Memory B cell (primary cell): Measurements from ENCODE around the gene SAMM50.

ENCODE experiments used
- ATAC-seq: fragments of 150-1000 bp; cut with Tn5 transposase; 2 replicates; pipeline ENCODE4 v1.10.0; 2021; ENCODE audit warnings: low read depth, mild to moderate bottlenecking, moderate library complexity
- DNase-seq, 2 donors: peaks; one replicate each; pipeline ENCODE4 v3.0.0; 2022; ENCODE audit warnings: low spot score in 2 of 2
- H3K27ac Mint-ChIP-seq: one replicate; pipeline ENCODE4 v1.8.0; 2022; ENCODE audit warnings: mild to moderate bottlenecking, moderate library complexity, mixed read lengths
- H3K27me3 Mint-ChIP-seq: one replicate; pipeline ENCODE4 v1.8.0; 2022; ENCODE audit warnings: mixed read lengths
- H3K36me3 Mint-ChIP-seq: one replicate; pipeline ENCODE4 v1.8.0; 2022; ENCODE audit warnings: mild to moderate bottlenecking, mixed read lengths
- H3K4me1 Mint-ChIP-seq: one replicate; pipeline ENCODE4 v1.8.0; 2022; ENCODE audit warnings: mixed read lengths
- H3K4me3 Mint-ChIP-seq: one replicate; pipeline ENCODE4 v1.8.0; 2022; ENCODE audit warnings: mild to moderate bottlenecking, moderate library complexity, mixed read lengths
- H3K9me3 Mint-ChIP-seq: one replicate; pipeline ENCODE4 v1.8.0; 2022; ENCODE audit warnings: mixed read lengths

SAMM50 gene

GRCh38 chr22:43955040-43955882 lies at the start of gene SAMM50:
SAMM50 (plus strand) TSS chr22:43955442; CDS start chr22:43955578, 136 bp downstream.
- H3K36me3 Mint-ChIP-seq = peaks cover 4% of the 10 kb centered on the region
- ATAC-seq (peak; percentile 90), DNase-seq (peak; percentile 78 to 84)
- no peaks in the 10 kb centered on the region for H3K9me3 Mint-ChIP-seq
- peak within 1 kb of the TSS; percentile 84 for H3K27ac Mint-ChIP-seq
- H3K4me3 Mint-ChIP-seq = peak within 1 kb of the TSS; percentile 94
- H3K27me3 Mint-ChIP-seq = no peaks in the 10 kb centered on the region
- H3K4me1 Mint-ChIP-seq = peaks cover 24% of the 10 kb centered on the region

- ATAC-seq (no peak), DNase-seq (no peak)
- Mint-ChIP-seq H3K36me3 (no peaks in the 10 kb centered on the region), H3K4me1 (no peaks in the 10 kb centered on the region), H3K4me3 (no peak overlapping the region), H3K27ac (no peak overlapping the region), H3K27me3 (peaks cover 18% of the 10 kb centered on the region), H3K9me3 (no peaks in the 10 kb centered on the region)
Measured at GRCh38 chr22:43905681-43906080, 49.6 kb upstream of the SAMM50 start.

GRCh38 chr22:43909708-43910107 lies 45.5 kb upstream of the SAMM50 start:
- Mint-ChIP-seq H3K4me3 (no peak overlapping the region), H3K9me3 (peaks cover 5% of the 10 kb centered on the region), H3K36me3 (no peaks in the 10 kb centered on the region), H3K27ac (no peak overlapping the region), H3K27me3 (peaks cover 19% of the 10 kb centered on the region), H3K4me1 (peaks cover 4% of the 10 kb centered on the region)
- no peak for DNase-seq
- ATAC-seq = no peak

DNA sequence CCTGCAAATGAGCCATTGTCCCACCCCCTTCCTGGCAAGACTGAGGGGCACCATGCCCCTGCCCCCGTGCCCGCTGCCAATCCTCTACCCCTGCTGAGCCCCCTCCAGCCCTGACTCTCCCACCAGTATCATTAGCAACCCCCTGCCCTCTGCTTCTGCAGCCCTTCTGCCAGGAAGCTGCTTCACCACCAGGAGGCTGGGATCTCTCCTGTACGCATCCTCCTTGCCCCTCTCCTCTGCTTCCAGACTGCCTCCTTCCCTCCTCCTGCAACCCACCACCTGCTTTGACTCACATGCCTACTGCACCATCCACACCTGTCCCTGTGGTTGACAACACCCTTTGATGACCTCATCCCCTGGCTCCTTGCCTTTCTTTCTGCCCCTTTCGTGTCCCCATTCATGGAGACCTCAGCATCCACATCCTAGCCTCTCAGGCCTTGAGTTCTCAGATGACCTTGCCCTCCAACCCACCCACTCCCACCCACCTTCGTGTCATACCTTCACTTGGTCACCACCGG lies 45.0 kb upstream of the SAMM50 start:
- DNase-seq (no peak), ATAC-seq (no peak)
- Mint-ChIP-seq H3K27me3 (peaks cover 19% of the 10 kb centered on the region), H3K36me3 (no peaks in the 10 kb centered on the region), H3K4me1 (peaks cover 4% of the 10 kb centered on the region), H3K9me3 (peaks cover 5% of the 10 kb centered on the region), H3K27ac (no peak overlapping the region), H3K4me3 (no peak overlapping the region)

- Mint-ChIP-seq H3K4me1 (peaks cover 4% of the 10 kb centered on the region), H3K4me3 (no peak overlapping the region), H3K27me3 (peaks cover 17% of the 10 kb centered on the region), H3K36me3 (no peaks in the 10 kb centered on the region), H3K27ac (no peak overlapping the region), H3K9me3 (peaks cover 5% of the 10 kb centered on the region)
- no peak for DNase-seq
- ATAC-seq = no peak
Measured at GRCh38 chr22:43911351-43911750, 43.9 kb upstream of the SAMM50 start.

DNA sequence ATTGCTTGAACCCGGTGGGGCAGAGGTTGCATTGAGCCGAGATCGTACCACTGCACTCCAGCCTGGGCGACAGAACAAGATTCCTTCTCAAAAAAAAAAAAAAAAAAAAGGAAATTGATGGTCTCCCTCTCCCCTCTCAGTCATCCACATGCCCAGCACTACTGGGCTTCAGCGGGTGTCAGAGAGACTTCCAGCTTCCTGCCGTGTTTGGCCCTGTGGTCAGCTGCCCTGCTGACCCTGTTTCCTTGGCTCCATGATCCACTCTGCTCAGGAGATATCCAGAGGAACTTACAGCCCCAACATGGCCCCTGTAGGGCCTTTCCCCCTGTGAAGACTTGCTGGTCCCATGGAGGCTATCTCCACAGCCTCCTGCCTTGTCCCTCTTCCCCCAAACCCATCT lies 37.7 kb upstream of the SAMM50 start:
- H3K27ac Mint-ChIP-seq = no peak overlapping the region
- ATAC-seq (no peak), DNase-seq (no peak)
- H3K9me3 Mint-ChIP-seq = peaks cover 5% of the 10 kb centered on the region
- no peak overlapping the region for H3K4me3 Mint-ChIP-seq
- peaks cover 4% of the 10 kb centered on the region for H3K4me1 Mint-ChIP-seq
- peaks cover 28% of the 10 kb centered on the region for H3K27me3 Mint-ChIP-seq
- no peaks in the 10 kb centered on the region for H3K36me3 Mint-ChIP-seq

DNA sequence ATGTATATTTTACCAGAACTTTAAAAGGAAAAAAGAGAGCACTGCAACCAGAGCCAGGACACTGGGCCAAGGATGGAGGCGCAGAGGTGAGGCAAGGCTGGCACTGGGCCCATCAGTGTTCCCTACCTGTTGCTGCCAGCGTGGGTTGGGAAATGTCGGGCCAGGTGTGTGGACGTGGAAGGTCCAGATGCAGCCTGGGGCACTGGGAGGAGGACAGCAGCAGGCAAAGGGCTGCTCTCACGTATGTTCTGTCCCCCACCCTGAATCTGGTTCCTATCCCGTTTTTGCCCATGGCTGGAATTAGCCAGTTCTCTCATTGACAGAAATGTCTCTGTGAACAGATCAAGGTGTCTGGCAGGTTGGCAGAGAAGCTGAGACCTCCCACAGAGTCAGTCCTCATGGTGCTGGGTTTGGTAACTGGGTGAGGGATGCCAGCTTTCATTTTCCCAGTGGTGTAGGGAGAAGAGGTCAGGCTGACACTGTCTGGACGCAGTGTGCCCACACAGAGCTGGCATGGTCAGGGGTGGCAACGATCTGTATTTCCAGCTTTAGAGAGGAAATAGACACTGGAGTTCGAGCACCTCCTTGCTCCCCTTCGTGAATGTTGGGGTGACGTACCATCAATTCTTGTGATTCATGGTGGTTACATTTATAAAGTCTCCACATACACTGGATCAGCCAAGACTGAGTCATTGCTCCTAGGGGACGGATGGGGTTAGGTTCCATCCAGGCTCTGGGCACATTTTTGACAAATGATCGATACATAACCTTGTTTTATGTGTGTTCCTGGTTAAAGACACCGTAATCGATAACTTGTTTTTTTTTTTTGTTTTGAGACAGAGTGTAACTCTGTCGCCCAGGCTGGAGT lies 35.9 kb upstream of the SAMM50 start:
- no peak overlapping the region for H3K4me3 Mint-ChIP-seq
- peaks cover 28% of the 10 kb centered on the region for H3K27me3 Mint-ChIP-seq
- H3K36me3 Mint-ChIP-seq = peaks cover 1% of the 10 kb centered on the region
- H3K4me1 Mint-ChIP-seq = peaks cover 4% of the 10 kb centered on the region
- ATAC-seq (no peak), DNase-seq (no peak)
- H3K27ac Mint-ChIP-seq = no peak overlapping the region
- no peaks in the 10 kb centered on the region for H3K9me3 Mint-ChIP-seq

GRCh38 chr22:43921370-43921769 lies 33.9 kb upstream of the SAMM50 start:
- H3K27ac Mint-ChIP-seq = no peak overlapping the region
- H3K4me3 Mint-ChIP-seq = no peak overlapping the region
- H3K9me3 Mint-ChIP-seq = no peaks in the 10 kb centered on the region
- H3K36me3 Mint-ChIP-seq = peaks cover 1% of the 10 kb centered on the region
- peaks cover 4% of the 10 kb centered on the region for H3K4me1 Mint-ChIP-seq
- ATAC-seq = no peak
- no peak for DNase-seq
- peaks cover 33% of the 10 kb centered on the region for H3K27me3 Mint-ChIP-seq

DNA sequence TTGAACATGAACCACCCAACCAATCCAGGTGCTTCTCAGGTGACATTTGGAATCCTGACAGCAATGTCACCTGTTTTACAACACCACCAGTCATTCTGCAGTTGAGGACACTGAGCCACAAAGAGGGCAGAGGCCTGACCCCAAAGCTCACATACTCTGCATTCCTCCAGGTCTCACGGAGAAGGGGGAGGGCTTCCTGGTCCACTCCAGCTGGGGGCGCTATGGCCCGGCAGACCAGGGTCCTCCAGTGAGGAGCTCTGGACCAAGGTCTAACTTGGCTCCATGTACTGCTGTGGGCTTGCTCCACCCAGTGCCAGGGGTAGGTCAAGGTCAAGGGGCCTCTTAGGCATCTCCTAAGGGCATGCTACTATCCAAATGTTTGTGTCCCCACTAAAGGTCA lies 33.1 kb upstream of the SAMM50 start:
- no peak for ATAC-seq
- Mint-ChIP-seq H3K27ac (no peak overlapping the region), H3K9me3 (no peaks in the 10 kb centered on the region), H3K4me3 (no peak overlapping the region), H3K4me1 (peaks cover 4% of the 10 kb centered on the region), H3K36me3 (peaks cover 1% of the 10 kb centered on the region), H3K27me3 (peaks cover 30% of the 10 kb centered on the region)
- DNase-seq = no peak

GRCh38 chr22:43923191-43923590 lies 32.1 kb upstream of the SAMM50 start:
- Mint-ChIP-seq H3K9me3 (no peaks in the 10 kb centered on the region), H3K27me3 (peaks cover 23% of the 10 kb centered on the region), H3K27ac (no peak overlapping the region), H3K36me3 (peaks cover 1% of the 10 kb centered on the region), H3K4me3 (peak overlapping the region; percentile 82), H3K4me1 (peaks cover 4% of the 10 kb centered on the region)
- ATAC-seq (peak; percentile 72), DNase-seq (no peak)

DNA sequence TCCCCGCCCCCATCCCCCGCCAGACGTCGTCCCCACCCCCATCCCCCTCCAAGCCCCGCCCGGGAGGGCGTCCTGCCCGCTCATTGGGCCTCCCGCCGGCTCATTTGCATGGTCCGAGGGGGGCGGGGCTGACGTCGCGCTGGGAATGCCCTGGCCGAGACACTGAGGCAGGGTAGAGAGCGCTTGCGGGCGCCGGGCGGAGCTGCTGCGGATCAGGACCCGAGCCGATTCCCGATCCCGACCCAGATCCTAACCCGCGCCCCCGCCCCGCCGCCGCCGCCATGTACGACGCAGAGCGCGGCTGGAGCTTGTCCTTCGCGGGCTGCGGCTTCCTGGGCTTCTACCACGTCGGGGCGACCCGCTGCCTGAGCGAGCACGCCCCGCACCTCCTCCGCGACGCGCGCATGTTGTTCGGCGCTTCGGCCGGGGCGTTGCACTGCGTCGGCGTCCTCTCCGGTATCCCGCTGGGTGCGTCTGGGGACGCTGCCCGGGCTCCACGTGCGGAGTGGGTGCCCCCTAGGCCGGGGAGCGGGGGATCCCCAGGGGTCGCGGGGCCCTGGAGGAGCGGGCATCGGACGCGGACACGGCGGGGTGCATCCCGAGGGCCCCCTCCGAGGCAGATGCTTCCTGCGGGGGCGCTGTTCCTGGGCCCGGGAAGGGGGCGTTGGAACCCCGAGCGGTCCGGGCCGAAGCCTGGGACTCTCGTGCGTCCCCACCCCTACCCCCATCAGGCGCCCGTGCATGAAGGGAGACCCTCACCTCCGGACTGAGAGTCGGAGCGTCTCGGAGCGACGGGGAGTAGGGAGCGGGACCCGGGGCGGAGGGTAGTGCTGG lies 31.4 kb upstream of the SAMM50 start, which contains the start of gene PNPLA3:
Gene PNPLA3, plus strand, starts transcription at position 175 of the 834 bp plus-strand sequence. Its CDS starts 107 bp downstream, at position 282.
- ATAC-seq (peak; percentile 78), DNase-seq (peak; percentile 30 to 43)
- peaks cover 1% of the 10 kb centered on the region for H3K36me3 Mint-ChIP-seq
- H3K9me3 Mint-ChIP-seq = no peaks in the 10 kb centered on the region
- peaks cover 22% of the 10 kb centered on the region for H3K27me3 Mint-ChIP-seq
- H3K4me3 Mint-ChIP-seq = peak within 1 kb of the TSS; percentile 82
- H3K4me1 Mint-ChIP-seq = peaks cover 4% of the 10 kb centered on the region
- H3K27ac Mint-ChIP-seq = no peak within 1 kb of the TSS

DNA sequence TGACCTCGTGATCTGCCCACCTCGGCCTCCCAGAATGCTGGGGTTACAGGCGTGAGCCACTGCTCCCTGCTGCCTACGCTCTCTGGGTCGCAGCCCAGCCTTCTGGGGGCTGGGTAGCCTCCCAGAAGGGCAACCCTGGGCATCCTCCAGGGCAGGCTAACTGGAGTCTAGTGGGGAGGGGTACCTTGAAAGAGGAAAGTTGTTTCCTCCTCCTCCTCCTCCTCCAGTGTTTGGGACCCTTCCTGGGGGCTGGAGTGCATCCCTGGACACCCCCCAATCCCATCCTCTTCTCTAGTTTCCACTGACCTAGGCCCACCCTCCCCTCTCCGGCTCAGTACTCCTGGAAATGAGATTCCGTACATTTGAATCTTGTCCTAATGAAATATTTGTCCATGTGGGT lies 30.4 kb upstream of the SAMM50 start:
- Mint-ChIP-seq H3K36me3 (peaks cover 1% of the 10 kb centered on the region), H3K4me1 (peaks cover 4% of the 10 kb centered on the region), H3K27ac (no peak overlapping the region), H3K27me3 (peaks cover 18% of the 10 kb centered on the region), H3K4me3 (peak overlapping the region; percentile 72), H3K9me3 (no peaks in the 10 kb centered on the region)
- DNase-seq (no peak), ATAC-seq (no peak)
